Stimulated activated CD4-positive, alpha-beta T cell treated with anti-CD3 and anti-CD28 coated beads, Interleukin-12 subunit alpha, Interleukin-12 subunit beta, amount 100 ng/mL, for 48 hours (primary cell): ENCODE results near the gene CNTNAP2.

Experiments
- DNase-seq, 3 donors: peaks; one replicate each; pipeline ENCODE4 v3.0.0-alpha.2; 2020; ENCODE audit warnings: low read depth in 2 of 3, low spot score in 1 of 3

CNTNAP2 gene

DNA sequence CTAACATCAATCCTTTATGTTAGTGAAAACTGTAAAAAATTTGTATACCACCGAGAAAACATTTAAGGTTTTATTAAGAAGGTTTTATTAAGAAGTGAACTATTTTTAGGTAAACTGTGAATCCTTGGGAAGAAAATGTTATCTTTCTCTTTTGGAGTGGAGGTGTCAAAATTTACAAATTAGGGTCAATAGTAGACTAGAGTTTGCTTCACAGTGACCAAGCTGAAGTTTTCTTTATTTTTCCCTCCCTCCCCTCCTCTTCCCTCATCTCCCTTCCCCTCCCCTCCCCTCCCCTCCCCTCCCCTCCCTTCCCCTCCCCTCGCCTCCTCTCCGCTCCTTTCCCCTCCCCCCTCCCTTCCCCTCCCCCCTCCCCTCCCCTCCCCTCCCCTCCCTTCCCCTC lies 168.8 kb downstream of the CNTNAP2 start:
- DNase-seq, result no peak

DNA sequence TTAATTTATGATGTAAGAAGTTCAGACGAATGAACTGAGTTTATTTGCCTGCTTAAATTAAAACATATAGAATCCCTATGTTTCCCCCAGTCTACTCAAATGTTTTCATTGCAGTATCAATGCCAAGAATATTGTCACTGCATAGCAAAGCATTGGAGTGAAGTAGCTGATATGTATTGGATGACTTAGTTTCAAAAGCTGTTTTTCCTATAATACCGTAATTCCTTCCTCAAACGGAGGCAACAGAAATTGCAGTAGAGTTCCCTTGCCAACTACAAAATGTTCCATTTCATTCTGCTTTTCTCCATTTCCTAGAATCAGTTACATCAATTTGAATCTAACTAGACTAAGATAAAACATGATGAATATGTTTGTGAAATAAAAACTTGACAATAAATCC lies 174.1 kb downstream of the CNTNAP2 start:
- no peak for DNase-seq

DNA sequence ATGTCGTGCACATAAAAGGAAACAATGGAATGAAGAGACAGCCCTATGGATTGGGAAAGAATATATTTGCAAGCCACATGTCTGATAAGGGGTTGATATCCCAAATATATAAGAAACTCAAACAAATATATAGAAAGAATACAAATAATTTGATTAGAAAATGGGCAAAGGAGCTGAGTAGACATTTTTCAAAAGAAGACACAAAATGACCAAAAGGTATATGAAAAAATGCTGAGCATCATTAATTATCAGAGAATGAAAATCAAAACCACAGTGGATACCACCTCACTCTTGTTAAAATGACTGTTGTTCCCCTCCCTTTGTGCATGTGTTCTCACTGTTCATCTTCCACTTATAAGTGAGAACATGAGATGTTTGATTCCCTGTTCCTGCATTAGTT lies 175.3 kb downstream of the CNTNAP2 start:
- DNase-seq, result no peak

DNA sequence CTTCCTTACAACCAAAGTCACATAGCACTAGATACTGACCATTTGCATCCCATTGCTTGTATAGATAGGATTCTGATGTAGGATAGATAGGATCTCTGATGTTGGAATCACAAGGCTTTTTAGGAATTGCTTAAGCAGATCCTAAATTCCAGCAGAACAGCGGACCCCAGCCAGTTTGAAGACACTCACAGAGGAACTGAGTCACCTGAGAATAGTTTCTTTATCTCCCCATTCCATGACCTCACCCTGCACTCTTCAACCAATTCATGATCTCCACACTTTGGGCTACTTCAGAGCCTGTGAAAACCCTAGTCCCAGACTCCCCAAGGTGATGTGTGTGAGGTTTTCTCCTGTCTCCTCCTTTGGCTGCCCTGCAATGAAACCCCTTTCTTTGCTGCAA lies 179.4 kb downstream of the CNTNAP2 start:
- no peak for DNase-seq

DNA sequence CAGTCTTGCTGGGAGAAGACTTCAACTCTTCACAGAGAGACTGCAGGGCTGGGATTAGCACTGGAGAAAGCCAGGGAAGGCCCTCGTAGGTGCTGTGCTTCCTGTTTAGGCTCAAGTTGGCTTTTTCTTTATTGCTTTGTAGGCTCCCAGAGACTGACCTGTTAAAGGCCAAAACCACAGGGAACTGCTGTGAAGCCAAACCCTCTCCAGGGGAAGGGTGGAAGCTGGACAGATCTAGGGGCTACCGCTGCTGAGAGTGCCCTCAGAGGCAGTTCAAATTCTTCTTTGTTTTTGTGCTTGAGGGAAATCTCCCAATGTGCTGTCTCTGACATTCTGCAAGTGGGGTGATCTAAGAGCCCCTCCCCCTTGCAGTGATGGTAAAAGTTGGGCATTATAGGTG lies 198.4 kb downstream of the CNTNAP2 start:
- DNase-seq, result no peak

DNA sequence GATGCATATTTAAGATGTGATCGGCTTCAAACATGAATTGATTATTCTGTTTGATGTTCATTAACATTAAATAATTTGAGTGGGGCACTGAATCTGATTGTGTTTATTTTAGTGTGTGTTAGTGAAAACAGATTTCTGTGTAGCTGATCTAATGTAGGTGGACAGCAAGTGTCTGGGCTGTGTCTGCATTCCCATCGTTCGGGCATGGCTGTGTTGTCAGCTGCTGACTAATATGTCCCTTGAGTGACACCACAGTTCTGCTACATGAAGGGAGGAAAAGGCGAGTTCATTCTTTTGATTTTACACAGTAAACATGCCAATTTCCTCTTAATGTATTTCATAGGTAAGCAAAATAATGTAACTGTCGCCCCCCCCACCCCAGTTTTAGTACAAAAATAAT lies 203.0 kb downstream of the CNTNAP2 start:
- DNase-seq, result no peak

DNA sequence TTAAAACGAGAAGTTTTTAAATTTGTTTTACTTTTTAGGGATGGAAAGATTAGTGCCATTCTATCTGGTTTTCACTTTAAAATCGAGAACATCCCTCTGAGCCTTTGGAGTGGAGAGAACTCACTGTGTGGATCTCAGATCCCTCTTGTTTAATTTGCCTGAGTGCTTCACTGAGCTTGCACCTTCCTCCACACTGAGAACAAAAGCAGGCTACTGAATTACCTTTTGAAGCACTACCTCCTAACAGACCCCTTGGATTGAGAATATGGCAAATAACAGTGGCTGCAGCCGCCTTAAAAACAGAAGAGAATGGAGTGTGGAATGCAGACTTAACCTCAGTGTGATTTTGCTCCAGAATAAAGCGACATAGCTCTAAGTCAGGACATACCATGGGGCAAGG lies 204.7 kb downstream of the CNTNAP2 start:
- no peak for DNase-seq

DNA sequence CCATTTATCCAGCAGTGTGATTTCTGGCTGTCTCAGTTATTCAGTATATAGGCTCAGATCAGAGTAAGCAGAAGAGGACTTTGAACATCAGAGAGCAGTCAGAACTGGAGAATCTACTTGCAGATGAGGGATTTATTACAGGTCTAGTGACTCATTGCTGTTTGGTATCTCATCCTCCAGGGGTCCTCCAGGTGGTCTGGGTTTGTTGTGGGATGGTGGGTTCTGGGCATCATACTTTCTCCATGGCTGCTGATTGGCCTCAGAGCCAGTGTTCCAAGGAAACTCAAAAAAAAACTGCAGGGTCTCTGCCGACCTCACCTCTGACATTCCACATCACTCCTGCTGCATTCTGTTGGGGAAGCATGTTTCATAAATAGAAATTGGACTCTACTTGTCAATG lies 214.8 kb downstream of the CNTNAP2 start:
- DNase-seq, result no peak

DNA sequence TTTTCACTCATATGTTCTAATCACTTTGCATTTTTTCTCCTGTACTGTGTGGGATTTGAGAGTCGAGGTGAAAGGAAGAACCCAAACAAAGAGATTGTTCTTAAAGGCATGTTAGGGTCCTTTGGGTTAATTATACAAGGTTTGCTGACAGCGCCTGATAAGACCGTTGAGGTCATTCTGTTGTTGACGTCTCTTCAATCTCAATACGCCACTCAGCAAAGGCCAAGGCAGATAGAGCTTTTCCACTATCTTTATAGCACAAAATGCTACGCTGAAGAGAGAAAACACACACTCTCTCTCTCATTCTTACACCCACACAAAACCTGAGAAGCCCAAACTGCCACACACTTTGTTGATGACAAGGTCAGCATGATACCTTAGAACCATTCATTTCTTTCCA lies 228.7 kb downstream of the CNTNAP2 start:
- DNase-seq, result no peak

DNA sequence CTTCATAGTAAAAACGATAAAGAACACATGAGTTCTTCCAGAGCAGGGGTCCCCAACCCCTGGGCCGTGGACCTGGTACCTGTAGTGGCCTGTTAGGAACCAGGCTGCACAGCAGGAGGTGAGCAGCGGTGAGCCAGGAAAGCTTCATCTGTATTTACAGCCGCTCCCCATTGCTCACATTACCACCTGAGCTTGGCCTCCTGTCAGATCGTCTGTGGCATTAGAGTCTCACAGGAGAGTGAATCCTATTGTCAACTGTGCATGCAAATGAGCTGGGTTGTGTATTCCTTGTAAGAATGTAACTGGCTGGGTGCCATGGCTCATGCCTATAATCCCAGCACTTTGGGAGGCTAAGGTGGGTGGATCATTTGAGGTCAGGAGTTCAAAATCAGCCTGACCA lies 229.5 kb downstream of the CNTNAP2 start:
- no peak for DNase-seq

DNA sequence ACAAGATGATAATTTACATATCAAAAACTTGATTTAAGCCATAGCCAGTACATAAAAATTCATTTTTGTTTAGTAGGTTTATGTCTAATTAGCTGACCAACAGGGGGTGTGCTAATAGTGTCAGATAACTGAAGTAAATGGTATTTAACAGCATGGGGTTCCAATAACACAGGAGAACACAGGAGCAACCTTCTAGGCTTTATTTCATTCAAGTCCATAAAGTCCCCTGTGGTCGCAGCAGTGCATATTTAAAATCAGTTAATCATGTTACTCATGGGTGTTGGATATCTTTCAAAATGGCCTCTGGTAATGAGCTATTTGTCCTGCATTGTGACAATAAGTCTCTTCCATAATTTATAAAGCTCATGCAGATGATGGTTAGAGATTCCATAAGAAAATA lies 238.6 kb downstream of the CNTNAP2 start:
- DNase-seq, result no peak

DNA sequence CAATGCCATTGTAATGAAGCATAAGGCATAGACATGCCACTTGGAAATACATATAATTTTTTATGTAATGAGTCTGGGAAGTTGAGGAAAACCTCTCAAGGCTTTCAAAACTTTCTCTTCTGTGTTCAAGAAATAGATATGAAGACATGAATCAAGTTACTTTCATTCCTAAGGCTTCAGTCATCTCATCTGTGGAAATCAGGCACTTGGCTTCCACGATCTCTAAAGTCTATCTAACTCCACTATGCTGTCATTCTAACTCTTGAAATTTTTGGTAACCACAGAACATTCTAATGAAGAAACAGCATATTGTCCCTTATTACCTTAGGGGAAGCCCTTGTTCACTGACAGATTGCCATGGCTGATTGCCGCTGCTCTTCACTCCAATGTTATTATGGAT lies 242.6 kb downstream of the CNTNAP2 start:
- no peak for DNase-seq

DNA sequence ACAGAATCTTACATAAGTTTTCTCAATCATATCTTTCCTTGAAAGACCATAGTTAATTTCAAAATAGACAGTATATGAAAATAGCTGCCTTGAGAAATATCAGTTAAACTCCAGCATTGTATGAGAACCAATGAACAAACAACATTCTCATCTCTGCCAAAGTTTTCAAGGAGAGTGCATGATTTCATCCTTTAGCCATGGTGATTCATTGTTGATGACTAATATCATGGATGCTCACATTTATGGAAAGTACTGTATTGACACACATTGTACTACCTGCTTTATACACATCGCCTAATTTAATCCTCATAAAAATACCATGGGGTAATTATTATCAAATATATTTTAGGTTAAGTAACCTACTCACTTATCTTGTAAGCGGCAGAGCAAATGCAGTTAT lies 250.3 kb downstream of the CNTNAP2 start:
- DNase-seq, result no peak

DNA sequence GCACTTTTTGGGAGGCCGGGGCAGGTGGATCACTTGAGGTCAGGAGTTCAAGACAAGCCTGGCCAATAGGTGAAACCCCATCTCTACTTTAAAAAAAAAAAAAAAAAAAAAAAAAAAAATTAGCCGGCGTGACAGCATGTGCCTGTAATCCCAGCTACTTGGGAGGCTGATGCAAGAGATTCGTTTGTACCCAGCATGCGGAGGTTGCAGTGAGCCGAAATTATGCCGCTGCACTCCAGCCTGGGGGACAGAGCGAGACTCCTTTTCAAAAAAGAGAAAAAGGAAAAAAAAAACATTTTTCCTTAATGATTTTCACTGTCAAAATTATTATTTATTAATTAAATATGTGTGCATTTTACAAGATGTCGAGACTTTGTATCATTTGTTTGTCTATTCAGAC lies 253.6 kb downstream of the CNTNAP2 start:
- DNase-seq, result no peak

DNA sequence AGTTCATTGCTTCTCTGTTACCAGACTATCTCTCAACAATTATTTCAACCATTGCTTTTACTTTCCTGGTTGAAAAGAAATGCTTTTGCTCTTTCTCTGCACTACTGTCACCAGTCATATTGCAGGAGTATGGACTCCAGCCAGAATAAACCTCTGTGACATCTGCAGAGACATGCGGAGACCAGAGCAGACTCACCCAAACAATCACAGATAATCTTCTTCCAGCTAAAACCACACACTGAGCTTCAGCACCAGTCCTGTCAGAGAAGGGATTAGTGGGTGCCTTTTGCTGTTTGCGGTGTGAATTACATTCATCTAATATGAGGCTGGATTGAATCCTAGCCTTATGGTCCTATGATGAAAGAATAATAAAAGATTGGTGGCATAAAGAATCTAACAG lies 258.6 kb downstream of the CNTNAP2 start:
- DNase-seq, result no peak

DNA sequence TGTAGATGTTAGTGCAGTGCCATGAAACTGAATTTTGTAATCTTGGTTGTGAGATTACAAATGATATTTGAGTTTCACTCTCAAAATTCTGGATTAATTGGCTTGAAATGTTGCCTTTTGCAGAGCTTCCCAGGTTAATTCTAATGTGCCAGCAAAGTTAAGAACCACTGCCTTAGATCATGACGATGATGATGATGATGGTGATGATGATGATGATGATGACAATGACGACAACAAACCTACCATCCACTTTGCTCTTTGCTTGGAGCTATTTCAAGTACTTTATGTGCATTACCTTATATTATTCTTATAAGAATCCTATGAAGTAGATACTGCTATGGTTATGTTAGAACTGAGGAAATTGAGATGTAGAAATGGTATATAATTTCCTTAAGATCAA lies 261.6 kb downstream of the CNTNAP2 start:
- no peak for DNase-seq

DNA sequence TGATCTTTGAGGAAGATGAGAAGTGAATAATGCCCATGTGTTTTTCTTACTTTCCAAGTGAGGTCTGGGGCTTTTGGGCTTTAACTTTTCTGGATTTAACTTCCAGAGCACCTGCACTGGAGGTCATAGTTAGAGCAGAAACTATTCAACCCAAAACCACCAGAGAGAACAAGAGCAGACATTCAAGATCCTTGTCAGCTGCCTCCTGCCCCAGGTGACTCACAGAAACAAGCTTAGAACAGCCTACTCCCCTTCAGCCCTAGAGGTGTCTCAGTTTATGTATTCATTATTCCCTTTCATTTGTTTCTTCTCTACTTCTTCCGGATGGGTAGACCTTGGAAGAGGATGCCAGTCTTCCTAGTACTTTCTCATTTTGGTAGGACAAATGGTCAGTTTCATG lies 270.5 kb downstream of the CNTNAP2 start:
- DNase-seq, result no peak

DNA sequence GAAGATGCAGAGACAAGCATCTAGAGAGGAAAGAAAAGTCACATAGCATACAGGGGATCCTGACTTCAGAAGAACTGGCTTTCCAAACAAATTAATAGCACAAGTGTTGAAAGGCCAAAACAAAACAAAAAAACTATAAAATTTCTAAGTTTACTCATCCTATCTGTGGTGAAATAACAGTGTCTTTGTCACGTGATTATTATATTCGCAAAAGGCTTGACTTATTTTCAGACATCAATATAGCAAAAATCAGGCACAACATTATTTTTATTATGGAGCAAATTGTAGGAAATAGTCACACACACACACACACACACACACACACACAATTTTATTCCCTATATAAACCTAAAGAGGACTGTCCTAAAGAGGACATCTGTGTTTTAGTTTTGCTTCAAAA lies 272.3 kb downstream of the CNTNAP2 start:
- DNase-seq, result no peak

DNA sequence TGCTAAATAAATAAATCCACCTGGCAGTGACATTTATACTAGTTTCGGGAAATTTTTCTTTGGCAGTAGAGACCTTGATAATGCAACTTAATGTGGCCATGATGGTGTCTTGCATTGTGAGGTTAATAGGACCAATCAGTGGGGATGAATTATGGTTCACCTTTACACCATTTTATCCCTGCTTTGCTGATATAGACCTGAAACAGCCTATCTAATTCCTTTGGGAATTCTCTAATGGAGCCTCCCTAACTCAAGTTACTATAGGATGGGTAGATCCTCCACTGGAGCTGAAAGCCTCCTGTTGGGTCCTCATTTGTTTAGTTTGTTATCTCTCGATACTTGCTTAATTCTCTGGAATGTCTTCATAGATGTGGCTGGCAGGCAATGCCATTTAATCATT lies 276.7 kb downstream of the CNTNAP2 start:
- DNase-seq, result no peak

DNA sequence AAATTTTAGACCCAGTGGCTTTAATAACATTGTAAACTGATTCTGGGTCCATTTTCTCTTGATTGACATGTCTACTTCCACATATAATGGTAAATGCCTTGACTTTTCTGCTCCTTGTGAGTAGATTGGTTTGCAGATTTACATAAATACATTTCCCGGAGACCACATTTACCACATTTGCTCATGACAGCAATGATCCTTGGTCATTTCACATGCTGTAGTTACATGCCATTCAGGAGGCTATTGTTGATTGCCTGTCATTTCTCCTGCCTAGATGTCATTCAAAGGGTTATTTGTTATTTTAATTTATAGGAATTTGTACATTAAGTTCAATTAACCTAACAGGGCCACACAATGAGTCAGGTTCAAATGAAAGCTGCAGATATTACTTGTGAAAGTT lies 280.5 kb downstream of the CNTNAP2 start:
- DNase-seq, result no peak

DNA sequence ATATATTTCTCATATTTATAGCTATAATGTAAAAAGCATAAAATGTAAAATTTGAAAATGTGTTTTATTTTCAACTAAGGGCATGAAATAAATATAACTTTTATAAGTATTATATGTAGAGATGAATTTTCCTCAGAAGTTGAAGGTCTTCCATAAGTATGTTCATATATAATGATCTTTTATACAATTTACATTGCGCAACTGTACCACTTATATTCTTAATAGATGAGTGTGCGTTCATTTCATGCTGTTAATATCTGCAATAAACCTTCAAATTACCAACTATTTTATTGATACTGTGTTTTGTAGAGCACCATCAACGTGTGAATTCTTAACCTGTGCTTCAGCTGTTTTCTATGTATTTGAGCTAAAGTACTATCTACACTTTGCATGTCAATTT lies 285.3 kb downstream of the CNTNAP2 start:
- no peak for DNase-seq

DNA sequence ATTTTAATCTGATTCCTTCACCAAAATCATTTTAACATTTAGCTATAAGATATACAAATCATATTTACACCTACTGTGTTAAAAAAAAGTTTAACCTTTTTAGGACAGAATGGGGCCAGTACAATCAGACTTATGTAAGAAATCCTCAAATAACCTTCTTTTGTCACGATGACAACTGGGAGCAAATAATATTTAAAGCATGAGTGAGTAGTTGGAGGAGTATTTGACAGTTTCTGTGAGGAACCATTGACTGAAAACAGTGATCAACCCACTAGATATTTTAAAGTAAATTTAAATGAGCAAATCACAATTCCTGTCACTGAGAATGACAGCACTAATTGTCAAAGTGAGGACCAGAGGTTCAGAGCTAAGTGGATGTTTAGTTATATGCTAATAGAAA lies 289.1 kb downstream of the CNTNAP2 start:
- DNase-seq, result no peak

DNA sequence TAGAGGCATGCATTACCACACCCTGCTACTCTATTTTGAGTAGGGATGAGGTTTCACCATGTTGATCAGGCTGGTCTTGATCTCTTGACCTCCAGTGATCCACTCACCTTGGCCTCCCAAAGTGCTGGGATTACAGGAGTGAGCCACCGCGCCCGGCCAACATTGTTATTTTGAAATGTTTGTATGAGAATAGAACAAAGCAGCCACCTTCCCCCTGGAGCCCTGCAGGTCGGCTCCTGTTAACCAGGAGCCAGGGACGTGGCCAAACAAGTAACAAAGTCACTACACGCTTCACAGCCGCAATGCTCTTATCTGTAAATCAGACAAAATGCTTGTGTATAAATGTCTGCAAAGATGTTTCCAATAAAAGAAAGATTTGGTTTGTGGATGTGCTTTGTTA lies 295.4 kb downstream of the CNTNAP2 start:
- DNase-seq, result no peak

DNA sequence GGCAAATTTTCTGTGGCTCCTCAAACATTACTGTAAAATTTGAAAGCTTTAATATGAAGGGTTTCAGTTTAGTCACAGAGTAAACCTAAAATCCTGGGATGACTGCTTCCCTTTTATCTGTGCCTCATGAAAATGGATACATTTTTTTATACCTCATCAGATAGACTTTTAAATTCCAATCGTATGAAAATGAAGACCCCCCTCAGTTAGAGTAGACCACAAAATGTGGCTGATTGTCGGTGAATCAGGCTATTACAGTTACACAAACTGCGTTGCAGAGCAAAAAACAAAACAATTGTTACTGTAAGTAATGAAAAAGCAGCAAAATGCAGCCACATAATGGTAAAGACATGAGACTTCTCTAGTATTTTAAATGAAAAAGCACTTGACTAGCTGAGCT lies 296.2 kb downstream of the CNTNAP2 start:
- DNase-seq, result no peak
